Dermis blood vessel endothelial cell (primary cell): Measurements from ENCODE around the gene PALLD. TPM values are rescaled to one million over a fixed set of nuclear protein-coding genes. Genes with fewer than 3 reads are reported as not detected.
A peak's percentile ranks its signal among the peaks of the same experiment; 100 is the strongest.

ENCODE experiments used
- DNase-seq: peaks from one replicate; pipeline ENCODE4 v3.0.0; 2010
- total RNA-seq: library from RNA; depleted of rRNA; stranded (reverse); fragments of >200 nt; gene quantifications from 2 replicates; pipeline ENCODE4 v1.2.3, GENCODE V29; 2014

PALLD gene
- total RNA-seq, 1 donor from 2014 or later = 15.7 TPM

DNA sequence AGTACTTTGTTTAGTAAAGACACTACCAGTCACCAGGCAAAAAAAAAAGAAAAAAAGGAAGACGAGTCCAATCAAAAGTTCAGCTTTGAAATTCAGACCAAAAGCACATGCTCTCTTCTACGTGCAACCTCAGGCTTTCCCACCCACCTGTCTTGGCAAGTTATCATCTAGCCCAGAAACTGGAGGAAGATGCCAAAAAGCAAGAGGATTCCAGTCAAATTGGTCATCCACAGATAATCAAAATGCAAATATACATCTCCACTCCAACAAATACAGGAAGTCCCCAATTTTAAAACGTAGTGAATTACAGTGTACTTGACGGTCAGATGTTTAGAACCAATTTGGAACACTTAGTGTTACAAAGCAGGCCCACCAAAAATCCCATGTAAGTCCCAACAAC, 96.5 kb downstream of the PALLD start:
- DNase-seq = no peak

DNA sequence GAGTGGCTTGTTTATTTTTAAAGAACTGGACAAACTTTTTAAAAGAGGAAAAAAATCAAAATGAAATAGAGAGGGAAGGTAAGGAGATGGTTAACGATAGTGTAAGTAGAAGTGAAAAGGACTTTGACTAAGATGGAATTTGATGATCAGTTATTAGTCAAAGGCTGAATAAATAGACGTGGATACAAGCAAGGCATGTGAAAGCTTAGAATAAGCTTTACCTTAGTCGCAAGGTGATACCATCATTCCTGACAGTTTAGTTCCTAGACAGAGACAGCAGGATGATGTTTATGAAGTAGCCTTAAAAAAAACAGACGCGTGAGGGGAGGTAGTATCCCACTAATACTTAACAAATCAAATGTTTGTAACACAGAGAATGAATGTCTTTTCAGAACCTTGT, 97.3 kb downstream of the PALLD start:
- DNase-seq = no peak

DNA sequence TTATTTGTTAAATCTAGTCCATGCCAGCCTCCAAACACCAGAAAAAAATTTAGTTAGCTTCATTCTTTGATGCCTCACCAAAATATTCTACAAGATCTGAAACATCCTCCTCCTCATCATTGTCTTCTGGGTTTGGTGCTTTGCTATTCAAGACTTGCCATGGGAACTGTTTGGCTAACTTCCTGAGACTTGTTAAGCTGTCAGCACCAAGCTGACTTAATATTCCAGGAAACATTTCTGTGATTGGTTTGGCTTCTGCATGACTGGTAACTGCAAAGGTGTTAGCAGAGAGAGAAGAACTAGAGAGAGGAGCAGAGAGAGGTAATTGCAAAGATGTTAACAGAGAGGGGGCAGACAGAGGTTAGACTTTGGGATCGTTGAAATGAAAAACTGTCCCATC, 101.3 kb downstream of the PALLD start:
- peak; percentile 38 for DNase-seq

DNA sequence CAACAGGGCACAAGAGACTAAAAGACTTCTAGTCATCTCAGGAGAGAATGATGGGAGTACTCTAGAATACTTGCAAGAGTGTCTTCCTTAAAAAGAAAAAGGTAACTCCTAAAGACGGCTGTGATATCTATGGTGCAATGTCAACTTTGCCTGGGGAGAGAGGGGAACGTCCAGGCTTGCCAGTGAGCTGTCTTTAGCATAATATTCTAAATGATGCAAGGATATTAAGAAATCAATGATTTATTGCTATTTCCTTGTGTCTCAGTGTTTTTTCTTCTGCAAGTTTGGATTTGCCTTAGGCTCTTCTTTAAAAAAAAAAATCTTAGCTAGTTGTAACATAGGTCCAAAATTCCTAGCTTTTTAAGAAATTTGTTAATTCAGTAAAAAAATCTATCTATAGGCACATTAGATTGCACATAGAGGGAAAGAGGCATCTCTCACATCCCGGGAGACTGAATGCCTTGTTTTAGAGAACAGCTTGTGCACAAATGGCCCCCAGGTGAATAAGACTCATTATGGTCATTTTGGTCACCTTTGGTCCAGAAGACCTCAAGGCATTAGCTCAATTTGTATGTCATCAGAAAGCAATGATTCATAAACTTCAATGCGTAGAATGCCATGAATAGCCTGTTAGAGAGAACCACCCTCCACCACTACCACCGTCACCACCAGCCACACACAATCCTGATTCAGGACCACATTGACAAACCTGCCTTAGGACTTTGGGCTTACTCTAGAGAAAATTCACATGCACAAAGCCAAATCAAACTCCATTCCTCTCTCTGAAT, 104.1 kb downstream of the PALLD start:
- no peak for DNase-seq

DNA sequence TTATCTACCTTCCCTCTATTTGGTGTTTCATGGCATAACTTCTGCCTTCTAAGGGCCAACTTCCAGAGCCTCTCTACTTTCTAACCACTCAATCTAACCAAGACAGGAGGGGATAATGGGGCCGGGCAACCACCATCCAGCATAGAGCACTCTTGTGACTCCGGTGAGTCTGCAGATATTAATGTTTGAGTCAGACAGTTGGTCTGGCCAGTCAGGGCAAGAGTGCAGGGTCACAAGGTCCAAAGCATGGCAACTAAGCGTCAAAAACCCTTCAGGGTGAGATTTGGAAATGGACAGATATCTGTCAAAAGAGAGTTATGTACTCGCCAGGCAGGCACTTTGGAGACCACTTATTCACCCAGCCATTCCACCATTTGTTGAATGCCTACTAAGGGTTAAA, 105.0 kb downstream of the PALLD start:
- no peak for DNase-seq

DNA sequence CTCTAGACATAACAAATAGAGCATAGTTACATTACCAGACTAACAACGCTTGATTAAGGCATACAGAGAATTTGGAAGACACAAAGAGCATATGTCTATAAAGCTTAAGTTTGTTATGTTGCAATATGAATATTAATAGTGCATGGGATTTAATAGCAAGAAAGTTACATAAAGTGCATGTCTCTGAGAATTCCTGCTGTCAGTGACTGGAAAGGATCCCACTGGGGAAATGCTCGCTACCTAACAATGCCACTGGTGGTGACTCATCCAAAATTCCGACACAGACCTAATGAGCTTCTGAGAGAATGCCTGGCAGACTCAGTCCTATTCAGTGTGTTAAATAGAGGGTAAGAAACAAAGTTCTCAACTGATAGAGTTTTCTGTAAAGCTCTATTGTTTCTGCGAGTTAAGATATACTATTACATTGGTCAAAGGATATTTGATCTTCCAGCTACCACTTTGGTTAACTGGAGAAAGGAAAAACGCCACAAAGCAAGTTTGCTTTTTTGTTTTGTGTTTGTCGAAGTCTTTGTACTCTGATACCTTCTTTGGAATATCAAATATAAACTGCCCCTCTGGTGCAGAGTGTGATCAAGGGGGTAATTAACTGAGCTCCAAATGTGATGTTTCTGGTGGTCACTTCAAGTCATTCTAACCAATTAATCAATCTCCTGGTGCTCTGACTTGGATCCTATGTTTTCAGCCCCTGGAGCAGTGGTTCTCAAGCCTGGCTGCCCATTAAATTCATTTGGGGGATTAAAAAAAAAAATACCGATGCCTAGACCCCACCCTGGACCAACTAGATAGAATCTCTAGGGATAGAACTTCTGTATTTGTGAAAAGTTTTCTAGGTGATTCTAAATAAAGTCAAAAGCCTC, 107.9 kb downstream of the PALLD start:
- DNase-seq = peak; percentile 97

DNA sequence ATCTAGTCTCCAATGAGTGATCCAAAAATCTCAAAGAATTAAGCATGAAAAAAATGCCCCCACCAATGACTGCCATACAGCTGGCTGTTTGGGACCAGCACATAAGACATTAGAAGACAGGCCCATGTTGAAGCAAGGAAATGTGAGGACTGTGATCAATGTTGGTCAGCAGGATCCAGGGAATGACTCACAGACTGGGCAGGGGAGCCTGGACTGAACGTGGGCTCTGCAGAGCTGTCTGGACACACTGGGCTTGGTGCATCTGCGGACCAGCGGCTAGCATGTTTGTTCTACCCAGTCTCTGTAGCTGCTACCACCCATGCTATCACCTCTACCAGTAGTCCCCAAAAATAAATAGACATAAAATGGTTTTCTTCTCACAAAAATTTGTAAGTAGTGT, 108.6 kb downstream of the PALLD start:
- DNase-seq = peak; percentile 82

DNA sequence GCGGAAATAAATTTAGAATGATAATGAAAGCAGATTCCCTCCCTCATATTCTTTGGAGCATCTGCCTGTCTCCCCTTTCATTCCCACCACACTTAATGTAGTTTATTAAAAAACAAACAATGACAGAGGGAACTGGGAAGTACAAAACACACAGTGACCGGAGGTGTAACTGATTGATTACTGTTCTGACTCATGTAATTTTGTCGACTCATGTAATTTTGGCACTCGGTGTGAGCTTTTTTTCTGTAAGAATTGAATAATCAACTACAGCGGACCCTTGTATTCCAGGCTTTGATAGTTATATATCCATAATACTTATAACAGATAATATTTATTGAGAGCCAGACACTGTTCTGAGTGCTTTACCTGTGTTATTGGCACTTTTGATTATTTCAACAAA, 110.4 kb downstream of the PALLD start:
- DNase-seq = peak; percentile 35

DNA sequence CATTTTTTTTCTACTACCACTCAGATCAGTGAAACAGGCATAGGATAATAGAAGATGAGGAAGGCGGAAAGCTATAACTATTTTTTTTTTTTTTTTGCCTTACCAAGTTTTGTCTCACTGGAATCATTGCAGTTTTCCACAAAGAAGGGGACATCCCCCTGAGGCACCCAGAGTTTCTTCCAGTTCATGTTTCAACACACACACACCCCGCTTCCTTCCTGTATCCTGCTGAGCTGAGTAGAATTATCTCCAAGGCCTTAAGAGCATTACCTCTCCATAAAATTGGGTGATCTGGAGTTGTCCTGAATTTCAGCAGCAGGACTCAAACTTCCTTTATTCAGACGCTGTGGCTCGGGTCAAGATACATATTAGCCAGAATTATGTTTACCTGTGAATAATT, 111.9 kb downstream of the PALLD start:
- peak; percentile 35 for DNase-seq

DNA sequence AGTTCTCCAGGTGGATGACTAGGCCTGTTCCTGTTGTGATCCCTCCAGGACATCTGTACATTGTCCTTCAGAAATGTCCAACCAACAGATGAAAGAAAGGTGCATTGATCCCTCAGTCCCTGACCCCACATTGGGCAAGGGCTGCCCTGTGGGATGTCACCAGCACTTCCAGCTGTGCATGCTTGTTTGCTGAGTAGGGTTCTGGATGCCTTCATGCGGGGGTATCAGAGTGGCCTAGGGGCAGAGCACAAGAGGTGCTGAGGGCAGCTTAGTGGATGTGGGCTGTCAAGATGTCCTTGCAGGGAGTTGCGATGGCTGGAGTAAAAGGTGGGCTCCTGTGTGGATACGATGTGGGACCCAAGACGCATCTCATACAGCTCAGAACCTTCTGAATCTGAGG, 112.5 kb downstream of the PALLD start:
- no peak for DNase-seq

DNA sequence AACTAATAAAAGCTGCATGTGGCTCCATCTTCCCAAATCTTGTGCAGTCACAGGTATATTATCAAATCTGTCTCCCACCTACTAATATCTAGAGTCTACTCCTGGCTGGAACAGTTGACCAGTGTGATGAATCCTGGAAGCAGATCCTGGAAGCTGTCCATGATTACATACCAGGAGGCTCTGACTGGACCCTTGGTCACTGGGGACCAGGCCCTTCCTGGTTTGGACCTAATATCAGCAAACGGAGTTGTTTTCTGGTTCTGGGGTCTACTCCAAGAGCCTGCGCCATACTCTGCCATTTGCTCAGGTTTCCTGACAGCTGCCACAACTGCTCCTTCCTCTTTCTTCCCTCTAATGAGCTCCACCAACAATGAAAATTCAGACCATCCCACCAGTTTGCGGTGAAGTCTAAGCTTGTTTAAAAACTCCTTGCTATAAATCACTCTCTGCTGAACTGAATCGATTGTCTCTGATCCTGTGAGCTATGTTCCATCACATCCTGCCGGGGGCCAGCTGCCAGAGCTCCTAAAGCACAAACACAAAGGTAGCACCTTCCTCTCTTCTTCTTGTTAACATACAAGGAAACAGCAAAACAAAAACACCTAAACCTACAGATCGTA, 114.2 kb downstream of the PALLD start:
- DNase-seq = peak; percentile 57

DNA sequence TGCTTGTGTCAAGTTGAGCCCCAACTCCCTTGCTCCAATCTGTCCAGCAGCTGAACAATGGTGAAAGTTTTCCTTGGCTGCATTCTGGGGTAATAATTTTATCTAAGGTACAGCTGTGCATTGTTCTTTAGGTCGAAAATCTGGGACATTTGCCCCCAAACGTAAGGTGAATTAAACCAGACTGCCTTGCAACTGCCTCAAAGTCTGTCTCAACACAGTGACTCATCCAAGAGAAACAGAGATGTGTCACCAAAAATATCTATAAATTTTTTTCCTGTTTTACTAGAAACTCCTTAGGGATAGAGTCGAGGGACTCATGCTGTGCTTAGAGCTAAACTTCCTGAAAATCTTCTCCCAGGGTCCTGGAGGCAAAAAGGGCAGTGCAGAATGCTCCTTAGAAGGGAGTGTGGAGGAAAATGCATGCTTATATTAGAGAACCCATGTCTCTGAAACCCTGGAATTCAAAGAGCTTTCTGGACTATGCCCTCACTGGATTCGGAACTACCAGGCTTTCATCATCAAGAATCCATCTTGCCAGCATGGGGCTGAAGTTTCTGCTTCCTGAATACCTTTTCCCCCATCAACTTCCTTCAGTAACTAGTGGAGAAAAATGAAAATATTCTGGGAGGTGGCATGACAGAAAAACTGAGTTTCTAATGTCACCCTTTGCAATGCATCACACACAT, 115.7 kb downstream of the PALLD start:
- DNase-seq = peak; percentile 59

DNA sequence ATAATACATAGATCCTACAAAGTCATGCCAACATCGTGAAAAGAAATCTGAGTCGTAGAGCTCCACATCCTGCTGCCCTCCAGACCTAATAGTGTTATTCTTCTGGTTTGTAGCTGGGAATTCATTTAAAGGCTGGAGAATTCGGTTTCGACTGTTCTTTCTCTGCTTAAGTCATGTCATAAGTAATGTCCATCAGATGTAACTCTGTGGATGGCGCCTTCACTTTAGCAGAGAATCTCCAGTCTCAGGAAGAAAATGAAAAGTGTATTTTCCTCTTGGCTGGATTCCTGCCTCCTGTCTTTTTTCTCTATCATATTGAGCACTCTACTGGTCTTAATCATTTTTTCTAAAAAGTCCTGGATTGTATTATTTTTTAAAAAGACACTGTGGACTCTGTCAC, 117.0 kb downstream of the PALLD start:
- no peak for DNase-seq

DNA sequence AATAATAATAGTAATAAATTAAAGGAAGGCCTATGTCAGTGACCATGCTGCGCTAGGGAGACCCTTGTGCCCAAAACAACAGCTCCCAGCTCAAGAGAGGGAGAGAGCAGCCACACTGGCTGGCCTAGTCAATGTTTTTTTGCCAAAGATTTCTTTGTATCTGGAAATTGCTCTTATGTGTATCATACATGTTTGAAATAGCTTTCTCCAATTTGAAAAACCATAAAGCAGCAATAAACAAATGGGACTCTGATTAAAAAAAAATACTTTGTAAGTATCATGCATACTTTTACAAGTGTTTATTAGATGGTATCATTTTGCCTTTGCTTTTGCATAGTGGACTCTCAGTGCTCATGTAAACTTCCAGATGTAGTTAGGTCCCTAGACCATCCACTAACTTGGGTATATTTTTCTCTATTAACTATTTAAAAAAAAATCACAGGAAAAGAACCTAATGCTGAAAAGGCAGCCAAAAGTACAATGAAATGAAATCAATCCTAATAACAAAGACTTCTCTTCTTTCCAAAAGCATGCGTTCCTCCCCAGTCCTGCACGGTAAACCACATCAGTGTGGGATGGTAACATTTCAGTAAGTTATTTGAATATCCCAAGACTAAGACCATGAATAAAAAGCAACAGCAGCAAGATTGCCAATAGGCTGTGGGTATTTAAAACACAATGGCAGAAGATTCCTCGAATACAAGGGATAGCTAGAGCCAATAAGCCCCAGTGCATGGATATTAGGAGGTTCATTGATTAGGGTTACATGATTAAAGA, 117.6 kb downstream of the PALLD start:
- DNase-seq = no peak

DNA sequence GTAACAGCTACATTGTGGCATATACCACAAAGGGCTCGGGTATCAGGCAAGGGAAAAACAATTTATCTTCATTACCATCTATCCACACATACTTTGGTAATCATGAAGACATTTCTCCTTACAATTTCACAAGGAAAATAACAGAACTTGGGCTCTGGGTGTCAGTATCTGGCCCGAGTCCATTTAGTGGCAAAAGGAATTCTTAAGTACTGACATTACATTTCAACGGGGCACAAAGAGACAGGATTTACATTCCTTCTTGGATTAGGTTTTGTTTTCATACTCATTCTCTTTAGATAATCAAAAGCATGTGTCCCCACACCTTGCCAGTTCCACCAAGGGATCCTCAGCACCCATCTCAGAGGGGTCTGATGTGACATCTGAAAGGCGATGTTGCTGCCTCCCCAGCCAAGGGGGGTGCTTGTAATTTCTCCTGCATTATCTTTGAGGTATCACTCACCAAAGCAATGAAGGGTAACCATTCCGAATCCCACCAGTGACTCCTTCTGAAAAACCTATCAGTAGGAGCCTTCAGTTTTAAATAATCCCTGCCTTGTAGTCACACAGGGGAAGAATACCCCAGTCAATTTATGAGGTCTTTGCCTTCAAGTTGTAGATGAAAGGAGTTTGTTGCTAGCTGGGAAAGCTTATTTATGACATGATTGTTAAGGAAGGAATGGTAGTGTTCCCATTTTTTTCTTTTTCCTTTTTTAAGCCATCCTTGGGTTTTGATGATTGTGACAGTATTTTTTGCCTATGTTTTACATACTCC, 118.6 kb downstream of the PALLD start:
- no peak for DNase-seq

DNA sequence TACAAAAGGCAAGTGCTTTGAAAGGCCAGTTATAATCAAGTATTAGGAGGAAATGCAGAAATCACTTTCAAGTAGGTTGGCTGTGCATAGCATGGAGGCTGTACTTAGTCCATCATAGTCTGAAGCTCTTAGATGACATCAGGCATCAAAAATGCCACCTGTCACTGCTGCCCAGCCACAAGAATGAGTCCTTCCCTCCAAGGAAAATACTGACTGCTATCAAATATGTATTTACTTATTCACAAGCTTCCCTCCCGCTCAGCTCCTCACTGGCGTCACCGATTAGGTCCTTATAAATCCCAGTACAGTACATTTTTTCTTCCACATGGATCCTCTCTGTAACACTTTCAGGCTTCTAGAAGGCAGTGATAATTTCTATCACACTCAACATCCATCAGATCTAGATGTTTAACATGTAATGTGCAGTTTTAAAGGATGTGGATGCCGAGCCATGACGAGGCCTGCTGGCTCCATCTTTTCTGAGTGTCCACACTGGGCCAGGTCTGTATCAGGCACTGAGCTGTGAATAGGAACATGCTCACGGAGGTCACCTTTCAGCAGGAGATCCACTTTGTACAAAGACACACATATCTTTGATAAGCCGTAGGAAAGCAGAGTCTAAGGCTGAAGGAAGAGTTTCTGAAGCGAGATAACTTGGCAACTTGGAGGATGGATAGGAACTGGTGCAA, 121.9 kb downstream of the PALLD start:
- DNase-seq = no peak

DNA sequence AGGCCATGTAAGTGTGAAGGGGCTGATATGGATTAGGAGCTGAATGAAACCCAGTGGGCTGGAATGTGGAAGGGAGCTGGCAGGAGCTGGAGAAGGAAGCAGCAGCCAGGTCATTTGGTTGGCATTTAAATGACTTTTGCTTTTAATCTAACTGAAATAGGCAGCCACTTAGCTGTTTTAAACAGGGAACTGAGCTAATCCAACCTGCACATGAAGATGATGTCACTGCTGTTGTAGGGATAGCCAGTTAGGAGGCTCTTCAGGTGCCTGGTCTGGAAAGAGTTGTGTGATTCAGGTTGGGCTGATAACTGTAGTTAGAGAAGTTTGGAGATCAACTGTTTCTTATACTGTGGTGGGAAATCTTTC, 122.4 kb downstream of the PALLD start:
- no peak for DNase-seq

DNA sequence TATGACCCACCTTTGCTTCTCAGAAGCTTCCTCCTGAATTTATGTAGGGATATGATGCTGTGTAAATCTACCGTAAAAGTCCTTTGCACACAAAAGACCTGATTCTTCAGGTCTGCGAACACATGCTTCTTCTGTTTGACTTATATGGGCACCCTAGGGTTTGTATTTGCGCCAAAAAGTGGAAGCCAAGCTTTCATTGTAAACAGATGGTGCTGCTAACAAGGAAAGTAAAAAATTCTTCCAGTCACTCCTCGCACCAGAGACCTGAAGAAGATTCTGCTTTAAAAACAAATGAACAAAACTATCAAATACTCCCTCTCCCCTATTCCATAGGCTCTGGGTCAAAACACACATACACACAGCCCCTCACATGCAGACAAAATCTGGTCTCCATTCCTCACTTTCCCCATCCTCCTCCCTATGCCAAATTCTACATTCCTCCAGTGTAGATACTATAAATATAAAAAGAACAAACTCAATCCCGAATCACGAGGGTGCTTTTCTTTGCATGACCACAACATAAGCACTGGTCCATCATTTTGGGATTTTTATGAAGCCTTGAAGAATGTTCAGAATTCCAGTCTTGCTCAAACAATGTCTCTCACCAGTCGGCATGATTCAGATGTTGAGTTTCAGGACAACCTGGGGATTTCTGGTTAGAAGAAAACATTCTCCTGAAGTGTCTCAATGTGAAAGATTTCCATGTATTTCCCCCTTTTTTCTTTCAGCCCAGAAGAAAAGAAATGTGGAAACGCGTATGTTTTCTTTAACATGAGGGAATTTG, 125.1 kb downstream of the PALLD start:
- no peak for DNase-seq

DNA sequence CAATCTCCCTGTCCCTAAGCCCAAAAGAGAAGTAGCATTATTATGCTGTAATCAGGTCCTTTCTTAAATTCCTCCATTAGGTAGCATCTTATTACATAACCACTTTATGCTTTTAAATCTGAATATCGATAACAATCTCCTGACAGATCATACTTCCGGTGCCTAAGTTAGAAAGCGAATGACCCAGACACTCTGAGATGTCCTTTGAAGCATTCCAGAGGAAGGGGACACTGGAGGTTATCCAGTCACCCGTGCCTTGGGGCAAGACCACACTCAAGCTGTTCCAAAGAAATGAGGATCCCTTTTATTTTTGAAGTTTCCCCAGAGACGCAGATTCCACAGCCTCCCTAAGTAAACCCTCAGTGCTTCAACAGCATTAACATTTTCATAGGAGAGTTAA, 125.7 kb downstream of the PALLD start:
- DNase-seq = no peak

DNA sequence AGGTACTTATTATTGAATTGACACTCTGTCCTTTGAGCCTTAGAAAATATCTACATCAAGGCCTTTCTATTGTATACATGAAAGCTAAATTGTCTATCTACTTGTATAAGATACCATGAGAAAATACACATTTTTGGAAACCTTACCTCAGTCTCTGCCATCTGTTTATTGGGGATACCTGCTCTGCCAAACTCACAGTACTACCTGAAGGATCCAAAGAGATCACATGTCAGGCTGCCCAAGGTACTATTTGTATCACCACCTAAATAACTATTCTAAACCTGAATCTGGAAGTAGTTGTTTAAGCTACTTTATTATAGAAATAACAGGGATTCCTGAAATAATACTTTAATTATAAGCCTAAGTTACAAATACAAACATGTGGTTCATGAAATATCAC, 126.2 kb downstream of the PALLD start:
- DNase-seq = no peak
